BJ (cell line): Measurements from ENCODE around the gene ZDHHC22. TPM values are rescaled to one million over a fixed set of nuclear protein-coding genes. Genes with fewer than 3 reads are reported as not detected.

ENCODE experiments used
- CTCF ChIA-PET: fragments of 350-600 bp; formaldehyde crosslinking; extraction: SDS; loops from one replicate; lab custom pipeline; 2021; ENCODE audit warnings: antibody characterized with exemption, inconsistent platforms; lab: Yijun Ruan, JAX
- POLR2A ChIA-PET: fragments of 300-600 bp; sonication (Branson Sonifier 250); formaldehyde crosslinking; extraction: SDS; loops from one replicate; lab custom pipeline; 2021; ENCODE audit warnings: antibody characterized with exemption; lab: Charles Lee
- DNase-seq: peaks from one replicate; pipeline ENCODE4 v3.0.0-alpha.2; 2011; ENCODE audit warnings: low read depth
- H3K27me3 ChIP-seq: 2 replicates; pipeline ENCODE4 v1.6.0; 2011; ENCODE audit warnings: low read length; ENCODE audit not compliant: control insufficient read depth, insufficient read depth
- H3K36me3 ChIP-seq: 2 replicates; pipeline ENCODE4 v1.5.1; 2011; ENCODE audit warnings: low read length; ENCODE audit not compliant: control insufficient read depth, insufficient read depth
- H3K4me3 ChIP-seq: 2 replicates; pipeline ENCODE4 v1.5.1; 2011; ENCODE audit warnings: low read depth, mild to moderate bottlenecking, control low read depth, low read length
- polyA plus RNA-seq: library from polyadenylated mRNA; depleted of rRNA; stranded (reverse); fragments of >200 nt; gene quantifications from 2 replicates; pipeline ENCODE4 v1.2.3, GENCODE V29; 2011
- TF ChIP-seq, protein P1 (sequence below): IDR thresholded peaks from 2 replicates; pipeline ENCODE4 v1.5.1; 2011; ENCODE audit warnings: low read depth, mild to moderate bottlenecking, control low read depth, inconsistent platforms, low read length, moderate library complexity; ENCODE audit not compliant: insufficient read depth

ZDHHC22 gene
- polyA plus RNA-seq, 1 experiment = not detected

DNA sequence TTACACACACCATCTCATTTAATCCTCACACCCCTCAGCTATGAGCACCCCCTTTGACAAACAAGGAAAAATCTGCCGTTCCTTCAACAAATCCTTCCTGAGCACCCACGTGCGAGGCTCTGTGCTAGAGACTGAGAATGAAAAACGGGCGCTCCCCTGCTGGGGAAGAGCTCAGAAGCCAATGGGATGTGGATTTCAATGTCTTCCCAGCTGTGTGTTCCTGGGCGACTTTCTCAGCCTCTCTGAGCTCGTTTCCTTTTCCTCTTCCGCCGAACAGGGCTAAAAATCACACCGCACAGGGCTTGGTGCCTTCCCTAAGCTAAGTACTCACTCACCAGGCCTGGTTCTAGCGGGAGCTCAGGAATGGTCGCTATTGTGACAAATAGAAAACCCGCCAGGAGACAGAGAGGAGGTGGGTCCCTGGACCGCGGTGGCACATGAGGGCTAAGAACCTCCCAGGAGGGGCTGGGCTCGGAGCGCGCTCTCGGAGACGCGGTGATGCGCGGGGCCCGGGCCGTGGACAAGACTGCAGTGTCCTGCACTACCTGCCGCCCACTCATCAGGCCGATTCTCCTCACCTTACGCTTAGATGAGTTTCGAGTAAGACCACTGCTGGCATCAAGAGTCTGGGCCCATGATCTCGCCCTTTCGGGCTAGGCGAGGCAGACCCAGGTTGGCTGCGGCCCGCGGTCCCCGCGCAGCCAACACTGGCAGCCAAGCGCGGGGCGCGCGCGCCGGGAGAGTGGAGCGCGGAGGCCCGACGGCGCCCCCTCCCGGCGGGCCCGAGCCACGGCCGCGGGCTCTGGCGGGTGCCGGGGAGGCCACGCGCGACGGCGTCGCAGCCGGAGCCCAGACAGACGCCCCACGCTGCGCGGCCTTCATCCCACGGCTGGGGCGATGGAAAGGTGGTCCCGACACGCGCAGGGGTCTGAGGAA, 17.0 kb downstream of the ZDHHC22 start:
- POLR2A ChIA-PET = no interaction called here

GRCh38 chr14:77123381-77124325, 17.9 kb downstream of the ZDHHC22 start:
- CTCF ChIA-PET = interaction anchor here (0.6 to 6.1 kb wide), 15 partner anchors 10 to 250 kb away, joined by 3 to 62 read pairs (median 4); partner anchors contain the start of gene CIPC
- POLR2A ChIA-PET = no interaction called here
- Histone ChIP-seq H3K27me3 (peaks cover 15% of the 10 kb centered on the region), H3K36me3 (no peaks in the 10 kb centered on the region), H3K4me3 (no peak overlapping the region)
- no peak for DNase-seq
- TF ChIP-seq, protein P1, sequence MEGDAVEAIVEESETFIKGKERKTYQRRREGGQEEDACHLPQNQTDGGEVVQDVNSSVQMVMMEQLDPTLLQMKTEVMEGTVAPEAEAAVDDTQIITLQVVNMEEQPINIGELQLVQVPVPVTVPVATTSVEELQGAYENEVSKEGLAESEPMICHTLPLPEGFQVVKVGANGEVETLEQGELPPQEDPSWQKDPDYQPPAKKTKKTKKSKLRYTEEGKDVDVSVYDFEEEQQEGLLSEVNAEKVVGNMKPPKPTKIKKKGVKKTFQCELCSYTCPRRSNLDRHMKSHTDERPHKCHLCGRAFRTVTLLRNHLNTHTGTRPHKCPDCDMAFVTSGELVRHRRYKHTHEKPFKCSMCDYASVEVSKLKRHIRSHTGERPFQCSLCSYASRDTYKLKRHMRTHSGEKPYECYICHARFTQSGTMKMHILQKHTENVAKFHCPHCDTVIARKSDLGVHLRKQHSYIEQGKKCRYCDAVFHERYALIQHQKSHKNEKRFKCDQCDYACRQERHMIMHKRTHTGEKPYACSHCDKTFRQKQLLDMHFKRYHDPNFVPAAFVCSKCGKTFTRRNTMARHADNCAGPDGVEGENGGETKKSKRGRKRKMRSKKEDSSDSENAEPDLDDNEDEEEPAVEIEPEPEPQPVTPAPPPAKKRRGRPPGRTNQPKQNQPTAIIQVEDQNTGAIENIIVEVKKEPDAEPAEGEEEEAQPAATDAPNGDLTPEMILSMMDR = no peak

More for the DNA sequence above, 17.0 kb downstream of the ZDHHC22 start:
- TF ChIP-seq, protein P1 = no peak
- Histone ChIP-seq H3K27me3 (peaks cover 19% of the 10 kb centered on the region), H3K4me3 (peak overlapping the region; percentile 45), H3K36me3 (no peaks in the 10 kb centered on the region)
- CTCF ChIA-PET = interaction anchor here (0.6 to 6.1 kb wide), 18 partner anchors 9 to 252 kb away, joined by 3 to 62 read pairs (median 4); partner anchors contain the start of gene CIPC
- DNase-seq = no peak

DNA sequence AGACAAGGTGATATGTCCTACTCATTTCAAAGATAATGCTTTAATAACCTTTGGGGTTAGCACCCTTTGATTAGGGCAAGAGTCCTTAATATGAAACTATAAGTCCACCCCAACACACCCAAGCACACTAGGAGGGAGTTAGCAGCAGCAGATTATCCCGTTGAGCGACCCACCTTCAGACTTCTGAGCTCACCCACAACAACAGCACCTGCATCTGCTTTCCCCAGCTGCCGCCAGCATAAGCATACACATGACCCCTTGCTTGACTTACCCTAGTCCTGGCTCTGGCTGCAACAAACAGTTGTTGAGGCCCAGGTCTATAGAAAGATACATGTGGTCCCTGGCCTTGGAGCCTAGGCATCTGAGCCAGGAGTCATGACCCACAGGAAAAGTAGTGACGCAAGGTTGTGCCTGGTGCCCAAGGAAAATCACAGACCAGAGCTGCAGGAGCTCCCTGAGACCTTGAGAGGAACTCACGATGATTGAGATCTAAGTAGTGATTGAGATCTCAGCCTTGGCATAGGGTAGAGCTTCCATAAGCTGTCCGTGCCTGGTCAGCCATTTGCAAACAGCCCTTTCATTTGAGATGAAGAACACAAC, 19.0 kb downstream of the ZDHHC22 start:
- POLR2A ChIA-PET = no interaction called here

DNA sequence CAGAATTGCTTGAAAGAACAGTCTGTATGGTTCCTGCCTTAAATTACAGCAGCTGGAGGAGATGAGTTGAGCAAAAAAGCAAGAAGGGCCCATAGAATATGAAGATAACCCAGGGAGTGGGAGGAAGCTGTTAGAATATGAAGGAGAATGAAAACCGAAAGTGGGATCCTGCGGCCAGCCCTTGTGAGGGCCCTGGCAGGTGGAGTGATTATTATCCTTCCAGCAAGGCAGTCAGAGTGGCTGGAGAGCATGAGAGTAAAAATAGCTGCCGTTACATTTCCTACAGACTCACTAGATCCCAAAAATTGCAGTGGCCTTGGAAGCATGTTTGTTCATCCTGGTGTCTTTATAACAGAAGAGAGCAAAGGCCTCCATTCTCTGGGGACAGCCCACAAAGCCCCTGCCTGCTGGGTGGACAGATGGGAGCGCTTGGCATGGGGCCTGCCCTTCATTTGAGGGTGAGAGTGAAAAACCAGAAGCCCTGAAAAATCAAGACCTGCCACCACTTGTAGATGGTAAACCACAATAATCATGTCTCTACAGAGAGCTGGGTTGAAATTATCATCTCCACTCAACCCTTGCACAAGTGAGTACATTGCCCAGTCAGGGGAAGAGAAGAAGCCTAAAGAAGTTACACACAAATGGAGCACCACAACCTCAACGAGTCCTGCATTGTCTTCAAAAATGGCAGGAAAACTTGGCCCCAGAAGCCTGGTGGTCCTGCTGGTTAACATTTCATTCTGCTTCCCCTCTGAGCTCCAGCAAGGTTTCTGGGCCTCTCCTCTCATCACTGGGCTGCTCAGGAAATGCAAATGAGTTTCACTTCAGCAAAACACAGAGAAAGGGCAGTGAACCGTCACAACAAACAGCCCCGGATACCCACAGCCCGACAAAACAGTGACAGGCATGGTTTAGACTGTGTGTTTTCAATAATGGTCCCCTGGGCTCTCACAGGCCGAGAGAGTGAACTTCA, 20.5 kb downstream of the ZDHHC22 start:
- TF ChIP-seq, protein P1 = no peak
- no peaks in the 10 kb centered on the region for H3K36me3 ChIP-seq
- POLR2A ChIA-PET = no interaction called here
- H3K4me3 ChIP-seq = no peak overlapping the region
- CTCF ChIA-PET = interaction anchor here (3.8 to 6.1 kb wide), 2 partner anchors 9 to 245 kb away, joined by 30 to 62 read pairs; no protein-coding TSS in a partner anchor
- H3K27me3 ChIP-seq = peaks cover 9% of the 10 kb centered on the region
- DNase-seq = no peak

More for the DNA sequence above, 19.0 kb downstream of the ZDHHC22 start:
- H3K36me3 ChIP-seq = no peaks in the 10 kb centered on the region
- peaks cover 13% of the 10 kb centered on the region for H3K27me3 ChIP-seq
- no peak overlapping the region for H3K4me3 ChIP-seq
- CTCF ChIA-PET = interaction anchor here (0.6 to 6.1 kb wide), 5 partner anchors 10 to 335 kb away, joined by 3 to 62 read pairs (median 21); partner anchors contain the start of gene VIPAS39
- no peak for DNase-seq
- TF ChIP-seq, protein P1 = no peak
